Mesenchymal stem cell (in vitro differentiated cells and primary cell): ENCODE measurements around the gene SAP30L.

Experiments
- DNase-seq: peaks from one replicate; pipeline ENCODE4 v3.0.0-alpha.2; 2013
- H2AFZ ChIP-seq: one replicate; pipeline ENCODE4 v1.6.1; 2013; ENCODE audit warnings: low read depth, mild to moderate bottlenecking, control low read depth, inconsistent platforms, low read length, moderate library complexity
- H2AK5ac ChIP-seq: 2 replicates; pipeline ENCODE4 v1.6.1; 2013; ENCODE audit warnings: low read length, moderate library complexity, mild to moderate bottlenecking, inconsistent platforms; ENCODE audit not compliant: severe bottlenecking
- H2BK120ac ChIP-seq: one replicate; pipeline ENCODE4 v1.6.1; 2013; ENCODE audit warnings: low read depth, mild to moderate bottlenecking, inconsistent platforms, low read length, moderate library complexity
- H2BK12ac ChIP-seq, 2 experiments: one replicate each; pipeline ENCODE4 v1.6.1; 2013; ENCODE audit warnings: inconsistent platforms in 2 of 2, low read length in 2 of 2, mild to moderate bottlenecking in 2 of 2, moderate library complexity in 2 of 2, control low read depth in 1 of 2
- H2BK15ac ChIP-seq: one replicate; pipeline ENCODE4 v1.6.1; 2013; ENCODE audit warnings: mild to moderate bottlenecking, low read depth, inconsistent platforms; ENCODE audit not compliant: poor library complexity, severe bottlenecking
- H2BK5ac ChIP-seq: 2 replicates; pipeline ENCODE4 v1.6.1; 2013; ENCODE audit warnings: low read depth, mild to moderate bottlenecking, low read length, control low read depth, inconsistent platforms; ENCODE audit not compliant: poor library complexity, severe bottlenecking
- H3K14ac ChIP-seq, 2 experiments: one replicate each; pipeline ENCODE4 v1.6.1; 2013; ENCODE audit warnings: inconsistent platforms in 2 of 2, low read length in 2 of 2, control low read depth in 1 of 2, mild to moderate bottlenecking in 1 of 2, moderate library complexity in 1 of 2
- H3K18ac ChIP-seq, 2 experiments: one replicate each; pipeline ENCODE4 v1.6.1; 2013; ENCODE audit warnings: inconsistent platforms in 2 of 2, low read length in 2 of 2, control low read depth in 1 of 2, low read depth in 1 of 2, mild to moderate bottlenecking in 1 of 2
- H3K23ac ChIP-seq, 2 experiments: one replicate each; pipeline ENCODE4 v1.6.1; 2013; ENCODE audit warnings: inconsistent platforms in 2 of 2, low read length in 2 of 2, mild to moderate bottlenecking in 2 of 2, moderate library complexity in 2 of 2, control low read depth in 1 of 2
- H3K27ac ChIP-seq: 2 replicates; pipeline ENCODE4 v1.5.1; 2013; ENCODE audit warnings: mild to moderate bottlenecking, moderate library complexity, low read length, control low read depth, inconsistent platforms; ENCODE audit not compliant: poor library complexity, severe bottlenecking
- H3K27me3 ChIP-seq, 2 experiments: 2 replicates each; pipeline versions ENCODE4 v1.6.1 to v1.7.0; 2013; ENCODE audit warnings: low read length in 2 of 2, mild to moderate bottlenecking in 2 of 2, moderate library complexity in 2 of 2, control low read depth in 1 of 2, inconsistent platforms in 1 of 2; ENCODE audit not compliant: control insufficient read depth in 1 of 2, insufficient read depth in 1 of 2
- H3K36me3 ChIP-seq, 2 experiments: 2 replicates each; pipeline versions ENCODE4 v1.6.1 to v1.7.0; 2013; ENCODE audit warnings: low read length in 2 of 2, control low read depth in 1 of 2, inconsistent platforms in 1 of 2, low read depth in 1 of 2, mild to moderate bottlenecking in 1 of 2; ENCODE audit not compliant: insufficient read depth in 2 of 2, control insufficient read depth in 1 of 2
- H3K4ac ChIP-seq, 2 experiments: one replicate each; pipeline ENCODE4 v1.6.1; 2013; ENCODE audit warnings: inconsistent platforms in 2 of 2, low read length in 2 of 2, mild to moderate bottlenecking in 2 of 2, moderate library complexity in 2 of 2, control low read depth in 1 of 2, low read depth in 1 of 2
- H3K4me1 ChIP-seq: 2 replicates; pipeline ENCODE4 v1.6.1; 2013; ENCODE audit warnings: low read depth, low read length, control low read depth; ENCODE audit not compliant: control insufficient read depth, insufficient read depth
- H3K4me2 ChIP-seq: 2 replicates; pipeline ENCODE4 v1.6.1; 2013; ENCODE audit warnings: low read length, mild to moderate bottlenecking, inconsistent platforms; ENCODE audit not compliant: poor library complexity, severe bottlenecking
- H3K4me3 ChIP-seq, 2 experiments: 2 replicates each; pipeline versions ENCODE4 v1.5.1 to v1.7.0; 2013; ENCODE audit warnings: low read length in 2 of 2, mild to moderate bottlenecking in 2 of 2, control low read depth in 1 of 2, low read depth in 1 of 2; ENCODE audit not compliant: insufficient read depth in 1 of 2
- H3K79me1 ChIP-seq: replicated peaks from 2 replicates; pipeline ENCODE4 v1.6.1; 2013; ENCODE audit warnings: mild to moderate bottlenecking, control low read depth, low read length, inconsistent platforms; ENCODE audit not compliant: poor library complexity, severe bottlenecking
- H3K9ac ChIP-seq: 2 replicates; pipeline ENCODE4 v1.7.0; 2013; ENCODE audit warnings: mild to moderate bottlenecking, low read length, moderate library complexity
- H3K9me3 ChIP-seq: 2 replicates; pipeline ENCODE4 v1.7.0; 2013; ENCODE audit warnings: mild to moderate bottlenecking, low read length; ENCODE audit not compliant: control insufficient read depth
- H4K8ac ChIP-seq: one replicate; pipeline ENCODE4 v1.6.1; 2013; ENCODE audit warnings: inconsistent platforms, mild to moderate bottlenecking, low read length, moderate library complexity
- H4K91ac ChIP-seq: one replicate; pipeline ENCODE4 v1.6.1; 2013; ENCODE audit warnings: mild to moderate bottlenecking, low read length, inconsistent platforms
- WGBS: methylation state at CpG from one replicate; pipeline ENCODE4 v1.1.7; 2013; ENCODE audit warnings: mixed read lengths; 5-methylcytosine and 5-hydroxymethylcytosine counted together

Gene SAP30L

DNA sequence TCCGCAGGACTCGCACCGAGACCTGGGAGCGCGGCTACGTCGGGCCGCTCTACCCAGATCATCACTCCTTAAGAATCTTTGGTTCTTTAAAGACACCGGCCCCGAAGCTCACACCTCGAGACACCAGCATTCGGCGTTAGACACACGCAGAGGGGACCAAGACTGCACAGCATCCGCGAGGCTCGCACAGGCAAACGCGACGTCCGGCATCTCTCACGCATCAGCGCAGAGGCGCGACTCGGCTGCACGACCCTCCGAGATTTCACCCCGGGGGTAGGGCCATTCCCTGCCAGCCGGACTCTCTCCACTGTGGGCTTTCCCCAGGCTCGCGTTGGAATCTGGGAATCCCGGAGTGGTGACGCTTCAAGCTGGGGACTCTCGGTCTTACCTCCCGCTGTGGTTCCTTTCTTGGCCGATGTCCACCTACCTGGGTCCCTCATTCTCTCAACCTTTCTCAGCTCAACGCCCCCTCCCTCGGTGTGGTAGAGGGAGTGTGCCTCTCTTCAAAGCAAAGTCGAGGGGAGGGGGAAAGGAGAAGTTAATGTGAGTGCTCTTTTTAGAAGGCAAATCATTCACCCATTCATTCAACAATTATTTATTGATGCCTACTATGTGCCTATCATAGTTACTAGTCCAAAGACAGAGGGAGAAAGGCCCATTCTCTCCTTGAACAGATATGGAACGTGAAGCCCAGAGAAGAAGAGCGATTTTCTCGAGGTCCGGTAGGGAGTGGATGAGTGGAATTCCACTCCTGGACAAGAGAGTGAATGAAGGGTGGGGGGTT is 33.6 kb downstream of the SAP30L start:
- peaks cover 33% of the 10 kb centered on the region for H3K4me1 ChIP-seq
- no peak overlapping the region for H3K18ac ChIP-seq
- no peak overlapping the region for H3K9ac ChIP-seq
- no peak overlapping the region for H2AK5ac ChIP-seq
- no peak overlapping the region for H3K4ac ChIP-seq
- no peaks in the 10 kb centered on the region for H3K79me1 ChIP-seq
- no peak overlapping the region for H3K27ac ChIP-seq
- H3K36me3 ChIP-seq = no peaks in the 10 kb centered on the region
- H2BK5ac ChIP-seq = no peak overlapping the region
- under 1% methylated on average over 36 of the region's 44 CpGs for WGBS
- no peak overlapping the region for H3K4me3 ChIP-seq
- H2BK15ac ChIP-seq = peak overlapping the region; percentile 9
- H2BK12ac ChIP-seq = no peak overlapping the region
- H4K91ac ChIP-seq = no peak overlapping the region
- H3K9me3 ChIP-seq = peaks cover 3% of the 10 kb centered on the region
- no peak overlapping the region for H3K4me2 ChIP-seq
- H3K14ac ChIP-seq = no peak overlapping the region
- DNase-seq = peak; percentile 29
- H2AFZ ChIP-seq = no peak overlapping the region
- no peak overlapping the region for H4K8ac ChIP-seq
- H3K27me3 ChIP-seq = peaks cover 100% of the 10 kb centered on the region in 2 experiments
- H2BK120ac ChIP-seq = no peak overlapping the region
- H3K23ac ChIP-seq = peak overlapping the region in 1 of 2 experiments; percentile 9

DNA sequence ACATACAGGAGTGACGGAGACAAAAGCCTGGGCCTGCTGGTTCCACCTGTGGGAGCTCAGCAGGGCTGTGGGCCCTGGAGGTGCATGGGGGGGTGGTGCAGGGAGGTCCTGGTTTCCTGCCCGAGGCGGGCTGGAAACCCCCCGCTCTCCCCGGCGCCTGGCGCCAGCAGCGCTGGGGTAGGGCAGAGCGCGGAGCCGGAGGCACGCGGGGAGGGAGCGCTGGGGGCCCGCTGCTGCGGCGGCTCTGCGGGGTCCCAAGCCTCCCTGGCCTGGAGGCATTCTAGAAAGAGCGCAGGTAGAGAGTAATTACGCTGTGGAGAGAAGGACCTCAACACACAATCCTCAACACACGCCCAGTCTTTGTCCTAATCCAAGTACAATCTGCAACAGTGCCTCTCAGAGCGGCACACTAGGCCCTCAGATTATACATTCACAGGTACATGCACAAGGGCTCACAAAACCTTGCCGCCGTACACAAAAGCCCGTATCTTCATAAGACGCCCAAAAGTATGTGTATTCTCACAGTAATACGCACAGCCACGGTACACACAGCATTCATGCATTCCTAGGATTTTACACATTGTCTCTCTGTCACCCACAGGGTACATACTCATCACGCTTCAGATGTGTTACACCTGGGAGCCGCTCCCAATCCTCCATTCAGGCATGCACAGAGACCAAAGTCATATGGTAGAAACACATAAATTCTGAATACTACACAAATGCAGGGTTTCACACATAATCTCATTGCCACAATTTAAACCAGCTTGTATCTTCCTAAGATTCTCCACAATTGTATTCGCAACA is 34.4 kb downstream of the SAP30L start:
- Histone ChIP-seq H3K27ac (no peak overlapping the region), H3K36me3 (no peaks in the 10 kb centered on the region), H3K79me1 (no peaks in the 10 kb centered on the region), H4K8ac (no peak overlapping the region), H2BK15ac (no peak overlapping the region), H3K4me3 (no peak overlapping the region), H2BK12ac (no peak overlapping the region), H3K14ac (no peak overlapping the region), H3K9me3 (peaks cover 3% of the 10 kb centered on the region), H2BK120ac (no peak overlapping the region), H3K4ac (no peak overlapping the region), H3K4me1 (peaks cover 33% of the 10 kb centered on the region), H3K18ac (no peak overlapping the region), H2BK5ac (no peak overlapping the region), H3K9ac (no peak overlapping the region), H2AK5ac (no peak overlapping the region), H2AFZ (no peak overlapping the region), H3K4me2 (no peak overlapping the region), H4K91ac (no peak overlapping the region), H3K23ac (no peak overlapping the region), H3K27me3 (peaks cover 100% of the 10 kb centered on the region in 2 experiments)
- 7% methylated on average over 26 of the region's 31 CpGs for WGBS
- DNase-seq = no peak

- Histone ChIP-seq H3K27ac (no peak overlapping the region), H2BK5ac (no peak overlapping the region), H3K18ac (no peak overlapping the region), H4K8ac (no peak overlapping the region), H4K91ac (no peak overlapping the region), H3K23ac (no peak overlapping the region), H3K4ac (no peak overlapping the region), H2AFZ (no peak overlapping the region), H3K9ac (no peak overlapping the region), H3K4me2 (no peak overlapping the region), H3K14ac (no peak overlapping the region), H3K4me3 (no peak overlapping the region), H2BK12ac (no peak overlapping the region), H2BK15ac (no peak overlapping the region), H3K4me1 (peaks cover 29% of the 10 kb centered on the region), H3K27me3 (peaks cover 100% of the 10 kb centered on the region in 2 experiments), H3K9me3 (peaks cover 3% of the 10 kb centered on the region), H3K79me1 (no peaks in the 10 kb centered on the region), H3K36me3 (no peaks in the 10 kb centered on the region), H2AK5ac (no peak overlapping the region), H2BK120ac (no peak overlapping the region)
- 15% methylated on average over 1 of the region's 3 CpGs for WGBS
- DNase-seq = no peak
These were observed 35.0 kb downstream of the SAP30L start for GRCh38 chr5:154480847-154481246.
